ENCODE results near the gene DCPS. TPM values are rescaled to one million over a fixed set of nuclear protein-coding genes. Genes with fewer than 3 reads are reported as not detected.
A peak's percentile ranks its signal among the peaks of the same experiment; 100 is the strongest.

Gene DCPS
- total and polyA plus RNA-seq, 2 of the 4 experiments (the other 2 are of a cell fraction) = 19.7 to 34.8 TPM

DNA sequence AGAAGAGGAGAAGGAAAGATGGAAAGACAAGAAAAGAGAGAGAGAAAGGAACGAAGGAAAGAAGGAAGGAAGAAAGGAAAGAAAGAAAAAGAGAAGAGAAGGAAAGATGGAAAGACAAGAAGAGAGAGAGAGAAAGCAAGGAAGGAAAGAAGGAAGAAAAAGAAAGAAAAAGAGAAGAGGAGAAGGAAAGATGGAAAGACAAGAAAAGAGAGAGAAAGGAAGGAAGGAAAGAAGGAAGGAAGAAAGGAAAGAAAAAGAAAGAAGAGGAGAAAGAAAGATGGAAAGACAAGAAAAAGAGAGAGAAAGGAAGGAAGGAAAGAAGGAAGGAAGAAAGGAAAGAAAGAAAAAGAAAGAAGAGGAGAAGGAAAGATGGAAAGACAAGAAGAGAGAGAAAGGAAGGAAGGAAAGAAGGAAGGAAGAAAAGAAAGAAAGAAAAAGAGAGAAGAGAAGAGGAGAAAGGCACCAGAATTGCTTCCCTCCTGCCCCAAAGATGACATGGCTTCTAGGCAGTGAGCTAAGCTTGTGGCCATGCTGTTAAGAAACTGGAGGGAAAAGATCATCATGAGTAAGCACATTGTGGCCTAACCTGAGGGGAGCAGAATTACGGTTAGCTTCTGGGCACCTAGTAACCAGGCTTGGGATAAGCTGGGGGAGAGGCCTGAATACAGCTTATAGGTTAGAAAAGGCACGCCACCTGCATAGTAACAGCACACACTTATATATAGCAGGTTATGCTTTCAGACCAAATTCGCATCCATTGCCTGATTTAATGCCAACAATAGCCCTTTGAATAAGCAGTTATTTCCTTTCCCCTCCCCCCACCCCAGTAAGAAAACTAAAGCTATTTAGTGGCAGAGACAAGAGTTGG lies 49.3 kb downstream of the DCPS start:
- Histone ChIP-seq H2AK5ac (ENCODE audit: low read depth, low read length) (peak overlapping the region; percentile 25), H3K9ac (ENCODE audit: low read depth, low read length) (no peak overlapping the region), H3K4me2 (ENCODE audit: low read depth, low read length) (peak overlapping the region; percentile 41), H2AFZ (replicated peaks; ENCODE audit: low read length, poor library complexity) (no peak overlapping the region), H3K14ac (replicated peaks; ENCODE audit: low read depth, low read length) (peak overlapping the region; percentile 61; the same call in 1 of the 2 replicates), H3K23ac (ENCODE audit: low read depth, low read length) (peak overlapping the region; percentile 32; the same call in 1 of the 2 replicates), H3K4me1 (ENCODE audit: control insufficient read depth, insufficient read depth, low read length) (peaks cover 23% of the 10 kb centered on the region), H4K5ac (ENCODE audit: low read depth, low read length) (no peak overlapping the region; the same call in 1 of the 2 replicates), H2AK9ac (replicated peaks; ENCODE audit: low read depth, low read length, poor library complexity) (peak overlapping the region; percentile 47), H4K20me1 (ENCODE audit: insufficient read depth, low read length) (no peaks in the 10 kb centered on the region), H4K91ac (ENCODE audit: insufficient read depth, low read depth, low read length) (peak overlapping the region; percentile 5; the same call in 1 of the 2 replicates), H3K79me1 (ENCODE audit: low read depth in 1 of 2, low read length in 2 of 2) (peaks cover 37 to 85% of the 10 kb centered on the region in 2 experiments), H2BK5ac (ENCODE audit: low read depth, low read length, poor library complexity, severe bottlenecking) (peak overlapping the region; percentile 77), H3K27ac (ENCODE audit: insufficient read depth, low read length) (0 out of 2 replicates have a peak overlapping the region, but pooled peaks have one; percentile 20), H3K56ac (ENCODE audit: extremely low read depth, insufficient read depth, low read length) (no peak overlapping the region), H2BK120ac (ENCODE audit: low read depth, low read length) (peak overlapping the region; percentile 11), H2BK15ac (ENCODE audit: low read depth, low read length) (0 out of 3 replicates have a peak overlapping the region, but pooled peaks have one; percentile 32), H4K8ac (ENCODE audit: low read depth in 2 of 2, low read length in 2 of 2) (peak overlapping the region in 1 of 2 experiments; percentile 46; a peak in 2 of 4 replicates), H3K9me1 (ENCODE audit: insufficient read depth, low read length) (peaks cover 23% of the 10 kb centered on the region), H3K4ac (ENCODE audit: low read depth, low read length) (peak overlapping the region; percentile 27), H3K36me3 (ENCODE audit: control insufficient read depth, insufficient read depth, low read length) (no peaks in the 10 kb centered on the region), H3K9me3 (ENCODE audit: control insufficient read depth, insufficient read depth, low read length) (no peaks in the 10 kb centered on the region), H3K18ac (ENCODE audit: low read depth, low read length) (no peak overlapping the region; the same call in 1 of the 2 replicates), H2BK20ac (ENCODE audit: low read depth, low read length) (peak overlapping the region; percentile 53; the same call in 1 of the 2 replicates), H3K27me3 (ENCODE audit: control insufficient read depth, insufficient read depth, low read length) (no peaks in the 10 kb centered on the region), H3K4me3 (ENCODE audit: insufficient read depth, low read depth, low read length) (no peak overlapping the region)
- intact Hi-C loops (cut with micrococcal nuclease) = no loop called here
- no TSS peak for BruUV-seq (replicated peaks)
- ChIA-PET POLR2A (ENCODE audit: unreplicated experiment) (no interaction called here), CTCF (interaction anchor here (0.6 to 1.2 kb wide), 2 partner anchors 21 to 41 kb away, joined by 4 to 8 read pairs; no protein-coding TSS in a partner anchor)
- ATAC-seq (ENCODE audit: low read depth) (no peak), DNase-seq (peak; percentile 75)
- 85% methylated on average over 1 of the region's 4 CpGs; no CpG with 5 or more reads in 1 of the 2 experiments for WGBS, 2 experiments (ENCODE audit: extremely low coverage in 2 of 2, insufficient read length in 1 of 2)
- in situ Hi-C loops (cut with MboI; ENCODE audit: low sequenced_read_pairs) = no loop called here
- dilution Hi-C loops (cut with HindIII; ENCODE audit: low sequenced_read_pairs, unreplicated experiment) = no loop called here
- TF ChIP-seq BHLHE40 (IDR thresholded peaks at IDR 0.05; ENCODE audit: low read depth, low read length) (no peak), MXI1 (IDR thresholded peaks at IDR 0.05; ENCODE audit: borderline replicate concordance, low read depth, low read length) (peak; percentile 66; the same call in 1 of the 2 replicates), RFX5 (IDR thresholded peaks at IDR 0.05; ENCODE audit: low read depth, low read length) (no peak), MAFK (IDR thresholded peaks at IDR 0.05; ENCODE audit: low read depth, low read length) (peak; percentile 62), CEBPB (IDR thresholded peaks at IDR 0.05; ENCODE audit: low read depth, low read length) (no peak), SMC3 (IDR thresholded peaks at IDR 0.05; ENCODE audit: low read depth, low read length) (no peak), MAZ (IDR thresholded peaks at IDR 0.05; ENCODE audit: borderline replicate concordance, low read depth, low read length) (no peak), RCOR1 (IDR thresholded peaks at IDR 0.05; ENCODE audit: insufficient replicate concordance, low read length) (no peak), RAD21 (IDR thresholded peaks at IDR 0.05; ENCODE audit: low read length) (no peak)
- TF ChIP-seq, protein P1, sequence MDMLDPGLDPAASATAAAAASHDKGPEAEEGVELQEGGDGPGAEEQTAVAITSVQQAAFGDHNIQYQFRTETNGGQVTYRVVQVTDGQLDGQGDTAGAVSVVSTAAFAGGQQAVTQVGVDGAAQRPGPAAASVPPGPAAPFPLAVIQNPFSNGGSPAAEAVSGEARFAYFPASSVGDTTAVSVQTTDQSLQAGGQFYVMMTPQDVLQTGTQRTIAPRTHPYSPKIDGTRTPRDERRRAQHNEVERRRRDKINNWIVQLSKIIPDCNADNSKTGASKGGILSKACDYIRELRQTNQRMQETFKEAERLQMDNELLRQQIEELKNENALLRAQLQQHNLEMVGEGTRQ (IDR thresholded peaks at IDR 0.05; ENCODE audit: low read depth, low read length) = no peak
- TF ChIP-seq, protein P2, sequence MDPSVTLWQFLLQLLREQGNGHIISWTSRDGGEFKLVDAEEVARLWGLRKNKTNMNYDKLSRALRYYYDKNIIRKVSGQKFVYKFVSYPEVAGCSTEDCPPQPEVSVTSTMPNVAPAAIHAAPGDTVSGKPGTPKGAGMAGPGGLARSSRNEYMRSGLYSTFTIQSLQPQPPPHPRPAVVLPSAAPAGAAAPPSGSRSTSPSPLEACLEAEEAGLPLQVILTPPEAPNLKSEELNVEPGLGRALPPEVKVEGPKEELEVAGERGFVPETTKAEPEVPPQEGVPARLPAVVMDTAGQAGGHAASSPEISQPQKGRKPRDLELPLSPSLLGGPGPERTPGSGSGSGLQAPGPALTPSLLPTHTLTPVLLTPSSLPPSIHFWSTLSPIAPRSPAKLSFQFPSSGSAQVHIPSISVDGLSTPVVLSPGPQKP (IDR thresholded peaks at IDR 0.05; ENCODE audit: borderline replicate concordance, low read depth, low read length) = no peak
- TF ChIP-seq, protein P3, sequence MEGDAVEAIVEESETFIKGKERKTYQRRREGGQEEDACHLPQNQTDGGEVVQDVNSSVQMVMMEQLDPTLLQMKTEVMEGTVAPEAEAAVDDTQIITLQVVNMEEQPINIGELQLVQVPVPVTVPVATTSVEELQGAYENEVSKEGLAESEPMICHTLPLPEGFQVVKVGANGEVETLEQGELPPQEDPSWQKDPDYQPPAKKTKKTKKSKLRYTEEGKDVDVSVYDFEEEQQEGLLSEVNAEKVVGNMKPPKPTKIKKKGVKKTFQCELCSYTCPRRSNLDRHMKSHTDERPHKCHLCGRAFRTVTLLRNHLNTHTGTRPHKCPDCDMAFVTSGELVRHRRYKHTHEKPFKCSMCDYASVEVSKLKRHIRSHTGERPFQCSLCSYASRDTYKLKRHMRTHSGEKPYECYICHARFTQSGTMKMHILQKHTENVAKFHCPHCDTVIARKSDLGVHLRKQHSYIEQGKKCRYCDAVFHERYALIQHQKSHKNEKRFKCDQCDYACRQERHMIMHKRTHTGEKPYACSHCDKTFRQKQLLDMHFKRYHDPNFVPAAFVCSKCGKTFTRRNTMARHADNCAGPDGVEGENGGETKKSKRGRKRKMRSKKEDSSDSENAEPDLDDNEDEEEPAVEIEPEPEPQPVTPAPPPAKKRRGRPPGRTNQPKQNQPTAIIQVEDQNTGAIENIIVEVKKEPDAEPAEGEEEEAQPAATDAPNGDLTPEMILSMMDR (conservative IDR thresholded peaks at IDR 0.05; ENCODE audit: low read depth, low read length) = no peak

Measured in IMR-90 (cell line).